ENCODE measurements around the gene FITM1.
"Not testable (repeated sequence)": the region's sequence is repeated elsewhere in the genome, so short reads cannot be mapped to it uniquely, and the experiment has no call there.

Gene FITM1

GRCh38 chr14:24098229-24098926 lies 32.1 kb upstream of the FITM1 start:
- no peak for DNase-seq (ENCODE audit: low spot score)

- no peak for DNase-seq (ENCODE audit: low spot score)
Observed at GRCh38 chr14:24098927-24099813, 31.3 kb upstream of the FITM1 start.

- DNase-seq (ENCODE audit: low spot score), result no peak
Observed at GRCh38 chr14:24100197-24100981, 30.1 kb upstream of the FITM1 start.

GRCh38 chr14:24100982-24101494 lies 29.4 kb upstream of the FITM1 start:
- no peak for DNase-seq (ENCODE audit: low spot score)

GRCh38 chr14:24102357-24103048 lies 28.0 kb upstream of the FITM1 start:
- DNase-seq (ENCODE audit: low spot score), result no peak

- DNase-seq (ENCODE audit: low spot score), result no peak
Observed at GRCh38 chr14:24103451-24103850, 27.0 kb upstream of the FITM1 start.

GRCh38 chr14:24105609-24106239 lies 24.7 kb upstream of the FITM1 start:
- DNase-seq (ENCODE audit: low spot score), result not testable (repeated sequence)

GRCh38 chr14:24106672-24107271 lies 23.7 kb upstream of the FITM1 start:
- no peak for DNase-seq (ENCODE audit: low spot score)

- DNase-seq (ENCODE audit: low spot score), result no peak
Observed at GRCh38 chr14:24108336-24108874, 22.1 kb upstream of the FITM1 start.

GRCh38 chr14:24110060-24110459 lies 20.4 kb upstream of the FITM1 start:
- DNase-seq (ENCODE audit: low spot score), result no peak

- DNase-seq (ENCODE audit: low spot score), result no peak
Observed at GRCh38 chr14:24110523-24110922, 19.9 kb upstream of the FITM1 start.

- no peak for DNase-seq (ENCODE audit: low spot score)
Observed at GRCh38 chr14:24113379-24113800, 17.1 kb upstream of the FITM1 start.

- peak; percentile 62 for DNase-seq (ENCODE audit: low spot score)
Observed at GRCh38 chr14:24113801-24114531, 16.5 kb upstream of the FITM1 start.

GRCh38 chr14:24114532-24115421 lies 15.7 kb upstream of the FITM1 start, which contains the start of the genes DCAF11 and NRL:
Gene DCAF11 (plus strand): TSS chr14:24114777. CDS start chr14:24115595, 818 bp downstream.
Gene NRL (minus strand): TSS chr14:24114949. CDS start chr14:24082848, 32,101 bp downstream.
- peak; percentile 98 for DNase-seq (ENCODE audit: low spot score)

GRCh38 chr14:24115422-24116127 lies 14.9 kb upstream of the FITM1 start:
- DNase-seq (ENCODE audit: low spot score), result no peak

- no peak for DNase-seq (ENCODE audit: low spot score)
Observed at GRCh38 chr14:24116128-24116814, 14.2 kb upstream of the FITM1 start.

GRCh38 chr14:24117179-24117578 lies 13.3 kb upstream of the FITM1 start:
- DNase-seq (ENCODE audit: low spot score), result no peak
